GM19324 (cell line): ENCODE measurements around the gene OAS3.
"Not testable (repeated sequence)": the region's sequence is repeated elsewhere in the genome, so short reads cannot be mapped to it uniquely, and the experiment has no call there.

ENCODE experiments used
- ATAC-seq: cut with Tn5 transposase; IDR thresholded peaks from one replicate; pipeline ENCODE4 v1.9.1; 2021; ENCODE audit warnings: mild to moderate bottlenecking, moderate library complexity; ENCODE audit not compliant: unreplicated experiment, low FRiP score

Gene OAS3

GRCh38 chr12:112926416-112927033, 11.7 kb upstream of the OAS3 start:
- not testable (repeated sequence) for ATAC-seq

DNA sequence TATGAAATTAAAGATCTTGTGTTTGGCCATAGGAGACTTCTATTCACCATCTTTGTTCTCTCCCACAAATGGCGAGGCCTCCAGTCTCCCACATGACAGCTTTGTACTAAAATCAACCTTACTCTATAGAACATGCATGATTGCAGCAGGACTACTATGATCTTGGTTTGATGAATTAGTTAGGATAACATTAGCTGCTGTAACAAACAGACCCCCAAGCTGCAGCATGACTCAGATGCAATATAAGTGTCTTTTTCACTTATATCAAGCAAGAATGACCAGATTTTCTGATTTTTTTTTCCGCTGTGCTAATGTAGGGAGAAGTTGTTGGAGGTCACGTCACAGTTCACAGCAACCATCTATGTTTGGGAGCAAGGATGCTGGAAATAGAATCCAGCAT, 10.8 kb upstream of the OAS3 start:
- no peak for ATAC-seq

GRCh38 chr12:112927925-112928324, 10.3 kb upstream of the OAS3 start:
- no peak for ATAC-seq

GRCh38 chr12:112928978-112929377, 9.3 kb upstream of the OAS3 start:
- ATAC-seq, result no peak

- no peak for ATAC-seq
Observed at GRCh38 chr12:112929715-112930114, 8.6 kb upstream of the OAS3 start.

DNA sequence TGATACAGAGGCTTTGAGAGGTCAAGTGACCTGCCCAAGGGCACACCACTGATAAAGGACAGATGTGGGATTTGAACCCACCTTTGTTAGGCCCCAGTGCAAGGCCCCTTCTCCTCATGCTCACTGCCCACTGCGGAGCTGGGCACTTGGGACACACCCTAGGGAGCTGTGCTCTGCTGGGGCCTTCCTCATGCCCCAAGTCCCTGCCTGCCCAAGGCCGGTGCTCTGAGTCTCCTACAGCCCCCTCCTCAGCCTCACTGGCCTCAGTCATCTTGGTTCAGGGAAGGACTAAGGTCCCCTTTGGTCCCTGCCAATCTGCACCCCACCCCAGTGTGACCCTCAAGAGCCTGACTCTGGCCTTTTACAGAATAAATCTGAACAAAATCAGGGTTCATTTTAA, 7.9 kb upstream of the OAS3 start:
- no peak for ATAC-seq

DNA sequence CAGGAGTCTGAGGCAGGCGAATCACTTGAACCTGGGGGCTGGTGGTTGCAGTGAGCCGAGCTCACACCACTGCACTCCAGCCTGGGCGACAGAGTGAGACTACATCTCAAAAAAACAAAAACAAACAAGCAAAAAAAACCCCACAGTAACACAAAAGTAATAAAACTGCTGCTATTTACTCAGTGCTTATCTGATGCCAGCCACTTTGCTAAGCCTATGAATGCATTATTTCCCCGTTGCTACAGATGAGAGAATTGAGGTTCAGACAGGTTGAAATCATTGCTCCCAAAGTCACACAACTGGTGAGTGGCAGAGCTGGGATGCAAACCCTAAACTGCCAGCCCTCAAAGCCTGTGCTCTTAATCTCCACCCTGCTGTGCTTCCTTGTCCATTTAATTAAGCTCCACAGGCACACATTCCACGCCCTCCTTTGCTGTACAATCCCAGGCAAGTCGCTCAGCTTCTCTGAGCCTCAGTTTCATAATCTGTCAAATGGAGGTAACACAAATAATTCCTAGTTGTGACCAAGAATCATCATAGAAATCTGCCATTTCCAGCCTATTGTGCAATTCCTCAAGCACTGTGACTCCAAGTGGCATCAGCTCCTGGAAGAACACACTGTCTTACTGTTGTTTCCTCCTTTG, 5.7 kb upstream of the OAS3 start:
- no peak for ATAC-seq

DNA sequence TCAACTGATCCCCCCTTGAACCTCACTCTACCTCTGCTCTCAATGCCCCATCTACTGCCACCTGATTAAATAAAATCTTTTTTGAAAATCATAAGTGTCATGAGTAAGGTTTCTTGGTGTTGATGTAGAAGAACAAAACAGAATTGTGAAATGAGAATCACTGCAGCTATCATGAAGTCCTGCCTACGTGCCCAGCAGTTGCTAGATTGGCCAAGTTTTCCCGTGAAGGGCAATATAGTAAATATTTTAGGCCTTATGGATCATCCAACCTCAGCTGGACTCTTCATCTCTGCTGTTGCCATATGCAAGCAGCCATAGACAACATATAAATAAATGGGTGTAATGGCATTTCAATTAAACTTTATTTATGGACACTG, 5.2 kb upstream of the OAS3 start:
- no peak for ATAC-seq

GRCh38 chr12:112936264-112936663, 2.0 kb upstream of the OAS3 start:
- ATAC-seq, result no peak

DNA sequence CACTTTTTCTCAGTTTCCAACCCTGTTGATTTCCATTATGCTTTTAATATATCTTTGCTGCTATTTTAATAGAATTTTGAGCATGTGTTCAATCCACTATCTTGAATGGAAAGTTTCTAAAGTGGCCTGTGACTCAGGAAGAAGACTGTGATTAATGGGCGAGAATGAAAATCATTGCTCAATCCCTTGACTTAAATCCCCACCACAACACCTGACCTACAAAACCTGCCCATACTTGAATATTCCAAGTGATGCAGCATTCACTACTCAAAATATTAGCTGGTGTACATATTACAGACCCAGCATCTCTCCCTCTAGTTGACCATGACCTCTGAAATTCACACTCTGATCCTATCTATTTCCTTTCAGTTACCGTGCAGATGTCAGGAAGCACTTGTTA, 1.3 kb upstream of the OAS3 start:
- no peak for ATAC-seq

DNA sequence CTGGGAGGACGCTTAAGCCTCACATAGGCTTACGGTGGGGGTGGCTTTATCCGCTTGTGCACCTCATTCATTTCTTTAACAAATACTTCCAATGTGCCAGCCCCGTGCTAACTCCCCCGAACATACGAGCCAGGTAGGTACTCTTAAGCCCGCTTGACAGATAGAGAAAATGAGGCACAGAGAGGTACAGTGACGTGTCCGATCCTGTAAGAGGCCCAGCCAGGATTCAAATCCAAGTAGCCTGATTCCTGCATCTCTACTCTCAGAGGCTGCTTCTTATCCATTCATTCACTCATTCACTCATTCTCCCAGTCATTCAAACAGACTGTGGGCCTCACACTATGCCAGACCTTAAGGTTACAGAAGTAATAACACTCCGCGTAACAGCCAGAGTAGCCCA, 477 bp downstream of the OAS3 start:
- no peak for ATAC-seq

GRCh38 chr12:112939761-112940381, 1.6 kb downstream of the OAS3 start:
- peak; percentile 42 for ATAC-seq

- ATAC-seq, result no peak
Observed at GRCh38 chr12:112941528-112942335, 3.5 kb downstream of the OAS3 start.

DNA sequence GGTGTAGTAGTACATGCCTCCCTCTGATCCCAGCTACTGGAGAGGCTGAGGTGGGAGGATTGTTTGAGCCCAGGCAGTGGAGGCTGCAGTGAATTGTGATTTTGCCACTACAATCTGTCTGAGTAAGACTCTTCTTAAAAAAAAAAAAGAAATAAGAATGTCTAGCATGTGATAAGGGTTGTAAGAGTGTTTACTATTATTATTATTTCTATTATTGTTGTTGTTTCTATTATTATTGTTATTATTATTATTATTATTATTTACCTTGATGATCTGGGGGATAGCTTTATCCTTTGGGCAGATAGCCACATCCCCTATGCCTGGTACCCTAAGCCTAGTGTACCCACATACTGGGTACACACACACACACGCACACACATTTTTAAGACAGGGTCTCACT, 4.3 kb downstream of the OAS3 start:
- ATAC-seq, result no peak

- ATAC-seq, result no peak
Observed at GRCh38 chr12:112944024-112944690, 5.9 kb downstream of the OAS3 start.

- ATAC-seq, result no peak
Observed at GRCh38 chr12:112945515-112945914, 7.2 kb downstream of the OAS3 start.

GRCh38 chr12:112946236-112947000, 8.1 kb downstream of the OAS3 start:
- no peak for ATAC-seq

DNA sequence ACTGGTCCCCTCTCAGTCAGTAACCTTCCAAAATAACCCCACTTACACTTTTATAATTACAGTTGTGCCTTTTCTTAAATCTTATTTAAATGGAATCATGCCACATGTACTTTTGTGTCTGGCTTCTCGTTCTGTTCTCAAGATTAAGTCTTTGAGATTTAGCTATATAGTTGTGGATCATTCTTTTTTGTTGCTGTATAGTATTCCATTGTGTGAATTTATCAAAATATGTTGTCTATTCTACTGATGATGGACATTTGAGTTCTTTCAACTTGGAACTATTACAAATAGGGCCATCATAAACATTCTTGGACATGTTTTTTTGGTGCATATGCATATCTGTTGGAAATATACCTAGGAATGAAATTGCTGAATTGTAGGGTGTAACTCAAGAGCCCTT, 9.0 kb downstream of the OAS3 start:
- no peak for ATAC-seq

DNA sequence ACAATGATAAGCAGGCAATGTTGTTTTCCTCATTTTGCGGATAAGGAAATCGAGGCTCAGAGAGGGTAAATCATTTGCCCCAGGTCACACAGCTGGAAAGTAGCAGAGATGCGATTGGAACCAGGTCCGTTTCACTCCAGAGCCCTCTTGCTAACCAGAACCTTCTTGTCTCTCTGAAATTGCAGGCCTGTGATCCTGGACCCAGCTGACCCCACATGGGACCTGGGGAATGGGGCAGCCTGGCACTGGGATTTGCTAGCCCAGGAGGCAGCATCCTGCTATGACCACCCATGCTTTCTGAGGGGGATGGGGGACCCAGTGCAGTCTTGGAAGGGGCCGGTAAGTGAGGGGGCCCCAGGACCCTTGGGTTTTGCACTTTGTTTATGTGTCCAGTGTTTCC, 9.5 kb downstream of the OAS3 start:
- no peak for ATAC-seq

GRCh38 chr12:112948806-112949205, 10.5 kb downstream of the OAS3 start:
- ATAC-seq, result no peak
